CD14-positive monocyte (primary cell): ENCODE measurements around the gene FBXL2. TPM values are rescaled to one million over a fixed set of nuclear protein-coding genes. Genes with fewer than 3 reads are reported as not detected.

Experiments
- DNase-seq, 3 donors: peaks; one replicate each; pipeline ENCODE4 v3.0.0-alpha.2; 2011 to 2022
- H2AFZ ChIP-seq: 2 replicates; pipeline ENCODE4 v1.6.0; 2012; ENCODE audit warnings: mild to moderate bottlenecking, low read depth, low read length, inconsistent platforms; ENCODE audit not compliant: insufficient read depth, poor library complexity, severe bottlenecking
- H3K27ac ChIP-seq, 2 donors: 1 replicate in 1 of 2; 2 replicates in 1 of 2; pipeline ENCODE4 v1.5.1; 2012 to 2013; ENCODE audit warnings: low read length in 2 of 2, control low read depth in 1 of 2, inconsistent platforms in 1 of 2, low read depth in 1 of 2, mild to moderate bottlenecking in 1 of 2
- H3K27me3 ChIP-seq, 2 donors: one replicate each; pipeline versions ENCODE4 v1.6.0 to v1.6.1; 2011 to 2013; ENCODE audit warnings: low read length in 2 of 2; ENCODE audit not compliant: control insufficient read depth in 2 of 2, insufficient read depth in 2 of 2
- H3K36me3 ChIP-seq, 2 donors: replicated peaks in 1 of 2; 1 replicate in 1 of 2; 2 replicates in 1 of 2; pipeline versions ENCODE4 v1.5.1 to v1.6.1; 2012 to 2013; ENCODE audit warnings: low read length in 2 of 2, control low read depth in 1 of 2, inconsistent platforms in 1 of 2, mild to moderate bottlenecking in 1 of 2; ENCODE audit not compliant: insufficient read depth in 2 of 2, control insufficient read depth in 1 of 2
- H3K4me1 ChIP-seq, 2 donors: 1 replicate in 1 of 2; 2 replicates in 1 of 2; pipeline versions ENCODE4 v1.5.1 to v1.6.1; 2012 to 2013; ENCODE audit warnings: low read length in 2 of 2, control low read depth in 1 of 2, inconsistent platforms in 1 of 2, mild to moderate bottlenecking in 1 of 2, moderate library complexity in 1 of 2; ENCODE audit not compliant: insufficient read depth in 2 of 2, control insufficient read depth in 1 of 2
- H3K4me2 ChIP-seq: replicated peaks from 2 replicates; pipeline ENCODE3; 2012; ENCODE audit warnings: low read length, moderate library complexity, mild to moderate bottlenecking; ENCODE audit not compliant: poor library complexity, severe bottlenecking; ENCODE audit errors: extremely low read depth
- H3K4me3 ChIP-seq, 3 experiments: fragments of 200-600 bp in 1 of 3; sonication (generic) in 1 of 3; replicated peaks in 1 of 3; 1 replicate in 2 of 3; 2 replicates in 1 of 3; pipeline ENCODE4 v1.5.1; 2011 to 2013; ENCODE audit warnings: low read length in 3 of 3, mild to moderate bottlenecking in 3 of 3, control low read depth in 2 of 3, low read depth in 2 of 3, inconsistent platforms in 1 of 3, moderate library complexity in 1 of 3
- H3K79me2 ChIP-seq: 2 replicates; pipeline ENCODE4 v1.6.0; 2012; ENCODE audit warnings: mild to moderate bottlenecking, control low read depth, inconsistent platforms, low read length, moderate library complexity; ENCODE audit not compliant: insufficient read depth
- H3K9ac ChIP-seq: 2 replicates; pipeline ENCODE4 v1.6.0; 2017; ENCODE audit warnings: low read length, mild to moderate bottlenecking; ENCODE audit not compliant: insufficient read depth, poor library complexity, severe bottlenecking
- H3K9me3 ChIP-seq, 2 donors: replicated peaks in 1 of 2; 1 replicate in 1 of 2; 2 replicates in 1 of 2; pipeline versions ENCODE4 v1.5.1 to v1.6.1; 2012 to 2013; ENCODE audit warnings: low read length in 2 of 2, control low read depth in 1 of 2; ENCODE audit not compliant: control insufficient read depth in 1 of 2, insufficient read depth in 1 of 2
- H4K20me1 ChIP-seq: 2 replicates; pipeline ENCODE4 v1.6.0; 2012; ENCODE audit warnings: mild to moderate bottlenecking, low read length, control low read depth, moderate library complexity; ENCODE audit not compliant: insufficient read depth
- H3K27ac Mint-ChIP-seq, 7 donors: one replicate each; pipeline ENCODE4 v1.8.0; 2020; ENCODE audit warnings: mild to moderate bottlenecking in 7 of 7, mixed read lengths in 7 of 7, moderate library complexity in 6 of 7, inconsistent platforms in 2 of 7
- H3K27me3 Mint-ChIP-seq, 3 donors: one replicate each; pipeline ENCODE4 v1.8.0; 2021 to 2022; ENCODE audit warnings: low read depth in 3 of 3, mild to moderate bottlenecking in 3 of 3, mixed read lengths in 3 of 3, moderate library complexity in 3 of 3, inconsistent platforms in 1 of 3
- H3K36me3 Mint-ChIP-seq, 2 donors: one replicate each; pipeline ENCODE4 v1.8.0; 2020; ENCODE audit warnings: mixed read lengths in 2 of 2, inconsistent platforms in 1 of 2, mild to moderate bottlenecking in 1 of 2
- H3K4me1 Mint-ChIP-seq: one replicate; pipeline ENCODE4 v1.8.0; 2020; ENCODE audit warnings: mild to moderate bottlenecking, mixed read lengths
- H3K4me3 Mint-ChIP-seq, 2 donors: one replicate each; pipeline ENCODE4 v1.8.0; 2020; ENCODE audit warnings: mild to moderate bottlenecking in 2 of 2, mixed read lengths in 2 of 2, moderate library complexity in 1 of 2
- H3K9me3 Mint-ChIP-seq, 7 donors: one replicate each; pipeline ENCODE4 v1.8.0; 2020 to 2022; ENCODE audit warnings: mixed read lengths in 7 of 7, mild to moderate bottlenecking in 6 of 7, moderate library complexity in 6 of 7, inconsistent platforms in 2 of 7
- WGBS: methylation state at CpG from one replicate; pipeline ENCODE4 v1.1.5; 2013; ENCODE audit warnings: missing lambda C conversion rate; ENCODE audit not compliant: insufficient coverage; 5-methylcytosine and 5-hydroxymethylcytosine counted together
- intact Hi-C, 2 donors: fragments of 100-400 bp; cut with micrococcal nuclease; formaldehyde crosslinking; loops; one replicate each; pipeline versions ENCODE4 v1.15.0 to v1.15.1; 2023
- polyA plus RNA-seq, 3 donors: library from polyadenylated mRNA; depleted of rRNA in 1 of 3; unstranded in 2 of 3; stranded (reverse) in 1 of 3; fragments of 300-500 nt in 2 of 3; fragments of >200 nt in 1 of 3; fragmentation: Illumina TruSeq in 2 of 3; gene quantifications; 1 replicate in 2 of 3; 2 replicates in 1 of 3; pipeline ENCODE4 v1.2.3, GENCODE V29; 2012 to 2021
- TF ChIP-seq, protein P1 (sequence below): fragments of 200-600 bp; IDR thresholded peaks from one replicate; pipeline ENCODE4 v1.8.0; 2022; ENCODE audit warnings: antibody characterized with exemption, mild to moderate bottlenecking

Gene FBXL2
- polyA plus RNA-seq, 3 donors, result not detected

- no peaks in the 10 kb centered on the region for H3K36me3 ChIP-seq
- Mint-ChIP-seq H3K4me3 (no peak overlapping the region), H3K27me3 (peaks cover 0 to 2% (median 0%) of the 10 kb centered on the region in 3 donors), H3K4me1 (peaks cover under 1% of the 10 kb centered on the region), H3K27ac (peak overlapping the region in 1 of 7 donors; percentile 42), H3K9me3 (no peaks in the 10 kb centered on the region), H3K36me3 (peaks cover 0 to 3% of the 10 kb centered on the region in 2 donors)
- no peaks in the 10 kb centered on the region for H3K4me1 ChIP-seq
- no peaks in the 10 kb centered on the region for H3K27me3 ChIP-seq
- H3K4me3 ChIP-seq, result no peak overlapping the region
- whole genome bisulfite sequencing, result 100% methylated on average over 3 of the region's 3 CpGs
- H3K27ac ChIP-seq, result no peak overlapping the region
- no peaks in the 10 kb centered on the region for H3K9me3 ChIP-seq
- peak in 1 of 3 donors; percentile 23 for DNase-seq
- no peak overlapping the region for H3K9ac ChIP-seq
- no peaks in the 10 kb centered on the region for H3K79me2 ChIP-seq
- no peak overlapping the region for H3K4me2 ChIP-seq
- intact Hi-C loops, result no loop called here
- H2AFZ ChIP-seq, result no peak overlapping the region
- TF ChIP-seq, protein P1, sequence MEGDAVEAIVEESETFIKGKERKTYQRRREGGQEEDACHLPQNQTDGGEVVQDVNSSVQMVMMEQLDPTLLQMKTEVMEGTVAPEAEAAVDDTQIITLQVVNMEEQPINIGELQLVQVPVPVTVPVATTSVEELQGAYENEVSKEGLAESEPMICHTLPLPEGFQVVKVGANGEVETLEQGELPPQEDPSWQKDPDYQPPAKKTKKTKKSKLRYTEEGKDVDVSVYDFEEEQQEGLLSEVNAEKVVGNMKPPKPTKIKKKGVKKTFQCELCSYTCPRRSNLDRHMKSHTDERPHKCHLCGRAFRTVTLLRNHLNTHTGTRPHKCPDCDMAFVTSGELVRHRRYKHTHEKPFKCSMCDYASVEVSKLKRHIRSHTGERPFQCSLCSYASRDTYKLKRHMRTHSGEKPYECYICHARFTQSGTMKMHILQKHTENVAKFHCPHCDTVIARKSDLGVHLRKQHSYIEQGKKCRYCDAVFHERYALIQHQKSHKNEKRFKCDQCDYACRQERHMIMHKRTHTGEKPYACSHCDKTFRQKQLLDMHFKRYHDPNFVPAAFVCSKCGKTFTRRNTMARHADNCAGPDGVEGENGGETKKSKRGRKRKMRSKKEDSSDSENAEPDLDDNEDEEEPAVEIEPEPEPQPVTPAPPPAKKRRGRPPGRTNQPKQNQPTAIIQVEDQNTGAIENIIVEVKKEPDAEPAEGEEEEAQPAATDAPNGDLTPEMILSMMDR, result no peak
- no peaks in the 10 kb centered on the region for H4K20me1 ChIP-seq
Measured at GRCh38 chr3:33377931-33378330, 100.7 kb downstream of the FBXL2 start.

GRCh38 chr3:33380653-33381052, 103.4 kb downstream of the FBXL2 start:
- H3K27ac Mint-ChIP-seq, result peak overlapping the region in 1 of 7 donors; percentile 41
- Histone ChIP-seq H3K36me3 (peaks cover 0 to 6% of the 10 kb centered on the region in 2 donors), H3K4me1 (peaks cover under 1 to 6% of the 10 kb centered on the region in 2 donors), H4K20me1 (peaks cover 5% of the 10 kb centered on the region), H3K27ac (no peak overlapping the region), H2AFZ (no peak overlapping the region), H3K27me3 (no peaks in the 10 kb centered on the region), H3K79me2 (no peaks in the 10 kb centered on the region), H3K4me2 (no peak overlapping the region), H3K9ac (no peak overlapping the region), H3K4me3 (no peak overlapping the region), H3K9me3 (no peaks in the 10 kb centered on the region)
- H3K4me3 Mint-ChIP-seq, result no peak overlapping the region
- intact Hi-C loops, result no loop called here
- WGBS, result 100% methylated on average over 3 of the region's 3 CpGs
- H3K36me3 Mint-ChIP-seq, result peaks cover 2 to 10% of the 10 kb centered on the region in 2 donors
- TF ChIP-seq, protein P1, result no peak
- H3K4me1 Mint-ChIP-seq, result peaks cover 12% of the 10 kb centered on the region
- no peak for DNase-seq
- peaks cover 0 to 2% (median 0%) of the 10 kb centered on the region in 3 donors for H3K27me3 Mint-ChIP-seq
- H3K9me3 Mint-ChIP-seq, result peaks cover 0 to 3% (median 0%) of the 10 kb centered on the region in 7 donors
